Stimulated activated CD4-positive, alpha-beta T cell treated with anti-CD3 and anti-CD28 coated beads, TNF-alpha, amount 100 ng/mL, for 4 hours (primary cell): ENCODE data around the gene TRAPPC1.
A peak's percentile ranks its signal among the peaks of the same experiment; 100 is the strongest.

ENCODE experiments used
- DNase-seq, 3 experiments: peaks; one replicate each; pipeline ENCODE4 v3.0.0-alpha.2; 2020; ENCODE audit warnings: low read depth in 3 of 3

TRAPPC1 gene

GRCh38 chr17:7940743-7941142 lies 9.0 kb upstream of the TRAPPC1 start:
- no peak for DNase-seq

GRCh38 chr17:7940034-7940433 lies 8.3 kb upstream of the TRAPPC1 start:
- no peak for DNase-seq

- no peak for DNase-seq
Observed at GRCh38 chr17:7935859-7936258, 4.1 kb upstream of the TRAPPC1 start.

- no peak for DNase-seq
Observed at GRCh38 chr17:7932949-7933348, 1.2 kb upstream of the TRAPPC1 start.

- no peak for DNase-seq
Observed at GRCh38 chr17:7932483-7932891, 741 bp upstream of the TRAPPC1 start.

- no peak for DNase-seq
Observed at GRCh38 chr17:7930841-7931631, 710 bp downstream of the TRAPPC1 start.

- DNase-seq: no peak
Observed at GRCh38 chr17:7929158-7930023, 2.4 kb downstream of the TRAPPC1 start, which contains the start of gene KCNAB3. KCNAB3 (minus strand) TSS chr17:7929856; CDS start chr17:7929435, 421 bp downstream.

- DNase-seq: no peak
Observed at GRCh38 chr17:7927596-7927995, 4.2 kb downstream of the TRAPPC1 start.

GRCh38 chr17:7922845-7923628 lies 8.7 kb downstream of the TRAPPC1 start:
- peak; percentile 68 to 74 (median 73) for DNase-seq

- no peak for DNase-seq
Observed at GRCh38 chr17:7922269-7922844, 9.4 kb downstream of the TRAPPC1 start.

GRCh38 chr17:7916808-7917207 lies 14.9 kb downstream of the TRAPPC1 start:
- DNase-seq: no peak

GRCh38 chr17:7916385-7916682 lies 15.4 kb downstream of the TRAPPC1 start:
- DNase-seq: no peak

- peak; percentile 64 to 74 (median 65) for DNase-seq
Observed at GRCh38 chr17:7915611-7916384, 15.9 kb downstream of the TRAPPC1 start, which contains the start of gene RNF227. RNF227 (minus strand) TSS chr17:7916289; CDS start chr17:7916195, 94 bp downstream.

- DNase-seq: no peak
Observed at GRCh38 chr17:7915179-7915610, 16.6 kb downstream of the TRAPPC1 start.

- DNase-seq: no peak
Observed at GRCh38 chr17:7912927-7913524, 18.7 kb downstream of the TRAPPC1 start.

- no peak for DNase-seq
Observed at GRCh38 chr17:7911116-7911515, 20.6 kb downstream of the TRAPPC1 start.

- no peak for DNase-seq
Observed at GRCh38 chr17:7910711-7911110, 21.0 kb downstream of the TRAPPC1 start.

GRCh38 chr17:7910281-7910680 lies 21.5 kb downstream of the TRAPPC1 start:
- DNase-seq: no peak

GRCh38 chr17:7909089-7909488 lies 22.7 kb downstream of the TRAPPC1 start:
- DNase-seq: no peak
